ENCODE measurements around the gene DENND5B.

DNA sequence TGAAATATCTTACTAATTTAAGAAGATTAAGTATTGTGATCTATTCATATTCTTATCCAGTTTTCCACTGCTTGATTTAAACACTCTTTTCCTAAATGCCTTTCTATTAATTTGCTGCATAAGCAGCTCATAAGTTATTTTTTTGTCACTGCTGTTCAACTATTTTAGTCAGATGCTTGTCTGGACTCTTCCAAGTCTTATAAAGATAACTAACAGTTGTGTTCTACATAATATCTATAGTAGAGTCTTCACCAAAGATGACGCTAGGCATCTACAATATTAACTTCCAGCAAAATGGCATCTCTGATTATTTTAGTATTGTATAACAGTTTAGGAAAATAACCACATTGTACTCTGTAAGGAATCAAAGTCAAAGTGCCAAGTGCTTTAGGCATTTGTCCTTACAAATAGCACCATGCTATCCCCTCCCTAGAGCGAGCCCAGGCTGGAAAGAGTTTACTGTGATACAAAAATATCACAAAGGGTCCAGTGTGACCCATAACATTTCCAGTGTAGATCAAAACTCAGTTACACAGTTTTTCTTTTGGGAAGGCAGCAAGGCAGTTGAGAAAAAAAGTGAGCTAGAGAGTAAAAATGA lies 98.2 kb downstream of the DENND5B start:
- TF ChIP-seq, protein P1, sequence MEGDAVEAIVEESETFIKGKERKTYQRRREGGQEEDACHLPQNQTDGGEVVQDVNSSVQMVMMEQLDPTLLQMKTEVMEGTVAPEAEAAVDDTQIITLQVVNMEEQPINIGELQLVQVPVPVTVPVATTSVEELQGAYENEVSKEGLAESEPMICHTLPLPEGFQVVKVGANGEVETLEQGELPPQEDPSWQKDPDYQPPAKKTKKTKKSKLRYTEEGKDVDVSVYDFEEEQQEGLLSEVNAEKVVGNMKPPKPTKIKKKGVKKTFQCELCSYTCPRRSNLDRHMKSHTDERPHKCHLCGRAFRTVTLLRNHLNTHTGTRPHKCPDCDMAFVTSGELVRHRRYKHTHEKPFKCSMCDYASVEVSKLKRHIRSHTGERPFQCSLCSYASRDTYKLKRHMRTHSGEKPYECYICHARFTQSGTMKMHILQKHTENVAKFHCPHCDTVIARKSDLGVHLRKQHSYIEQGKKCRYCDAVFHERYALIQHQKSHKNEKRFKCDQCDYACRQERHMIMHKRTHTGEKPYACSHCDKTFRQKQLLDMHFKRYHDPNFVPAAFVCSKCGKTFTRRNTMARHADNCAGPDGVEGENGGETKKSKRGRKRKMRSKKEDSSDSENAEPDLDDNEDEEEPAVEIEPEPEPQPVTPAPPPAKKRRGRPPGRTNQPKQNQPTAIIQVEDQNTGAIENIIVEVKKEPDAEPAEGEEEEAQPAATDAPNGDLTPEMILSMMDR (IDR thresholded peaks at IDR 0.05), result no peak
- no peak for TF ChIP-seq POLR2A (IDR thresholded peaks at IDR 0.05)

Measured in right lobe of liver (tissue), 4 donors.